GM12801 (cell line): ENCODE measurements around the gene NBPF15.
"Not testable (repeated sequence)": the region's sequence is repeated elsewhere in the genome, so short reads cannot be mapped to it uniquely, and the experiment has no call there.

Experiments
- CTCF ChIP-seq: IDR thresholded peaks from one replicate; pipeline ENCODE4 v1.5.1; 2011; ENCODE audit warnings: control low read depth; ENCODE audit not compliant: insufficient read length; ENCODE audit errors: extremely low read depth

The NBPF15 gene, protein sequence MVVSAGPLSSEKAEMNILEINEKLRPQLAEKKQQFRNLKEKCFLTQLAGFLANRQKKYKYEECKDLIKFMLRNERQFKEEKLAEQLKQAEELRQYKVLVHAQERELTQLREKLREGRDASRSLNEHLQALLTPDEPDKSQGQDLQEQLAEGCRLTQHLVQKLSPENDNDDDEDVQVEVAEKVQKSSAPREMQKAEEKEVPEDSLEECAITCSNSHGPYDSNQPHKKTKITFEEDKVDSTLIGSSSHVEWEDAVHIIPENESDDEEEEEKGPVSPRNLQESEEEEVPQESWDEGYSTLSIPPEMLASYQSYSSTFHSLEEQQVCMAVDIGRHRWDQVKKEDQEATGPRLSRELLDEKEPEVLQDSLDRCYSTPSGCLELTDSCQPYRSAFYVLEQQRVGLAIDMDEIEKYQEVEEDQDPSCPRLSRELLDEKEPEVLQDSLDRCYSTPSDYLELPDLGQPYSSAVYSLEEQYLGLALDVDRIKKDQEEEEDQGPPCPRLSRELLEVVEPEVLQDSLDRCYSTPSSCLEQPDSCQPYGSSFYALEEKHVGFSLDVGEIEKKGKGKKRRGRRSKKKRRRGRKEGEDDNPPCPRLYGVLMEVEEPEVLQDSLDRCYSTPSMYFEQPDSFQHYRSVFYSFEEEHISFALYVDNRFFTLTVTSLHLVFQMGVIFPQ

GRCh38 chr1:144461136-144461759 is at the start of gene NBPF15:
NBPF15 (minus strand) TSS chr1:144461669; CDS start chr1:144440003, 21,666 bp downstream.
- TF ChIP-seq CTCF, result not testable (repeated sequence)
